ENCODE measurements around the gene RTF1.

The RTF1 gene

GRCh38 chr15:41501931-41502794, 85.3 kb downstream of the RTF1 start:
- POLR2A ChIA-PET: no interaction called here
- H3K36me3 ChIP-seq (ENCODE audit: control insufficient read depth in 2 of 2, insufficient read depth in 1 of 2, low read length in 2 of 2): no peaks in the 10 kb centered on the region
- H3K9me3 ChIP-seq (ENCODE audit: control insufficient read depth, insufficient read depth, low read depth, low read length): no peaks in the 10 kb centered on the region
- no peak overlapping the region for H3K27ac ChIP-seq (ENCODE audit: extremely low read depth, low read depth, low read length)
- TF ChIP-seq, protein P1, sequence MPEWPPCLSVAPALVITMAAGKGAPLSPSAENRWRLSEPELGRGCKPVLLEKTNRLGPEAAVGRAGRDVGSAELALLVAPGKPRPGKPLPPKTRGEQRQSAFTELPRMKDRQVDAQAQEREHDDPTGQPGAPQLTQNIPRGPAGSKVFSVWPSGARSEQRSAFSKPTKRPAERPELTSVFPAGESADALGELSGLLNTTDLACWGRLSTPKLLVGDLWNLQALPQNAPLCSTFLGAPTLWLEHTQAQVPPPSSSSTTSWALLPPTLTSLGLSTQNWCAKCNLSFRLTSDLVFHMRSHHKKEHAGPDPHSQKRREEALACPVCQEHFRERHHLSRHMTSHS (tag by site-specific recombination; IDR thresholded peaks at IDR 0.05): no peak
- TF ChIP-seq ZNF404 (tag by site-specific recombination; IDR thresholded peaks at IDR 0.05): no peak
- no peak for TF ChIP-seq ZNF2 (tag by site-specific recombination; IDR thresholded peaks at IDR 0.05)
- no peak for TF ChIP-seq ZNF169 (tag by site-specific recombination; IDR thresholded peaks at IDR 0.05)
- TF ChIP-seq OSR2 (tag by site-specific recombination; IDR thresholded peaks at IDR 0.05): no peak
- no peak for TF ChIP-seq ZNF433 (tag by site-specific recombination; IDR thresholded peaks at IDR 0.05; ENCODE audit: low read depth)
- TF ChIP-seq ZNF580 (tag by site-specific recombination; IDR thresholded peaks at IDR 0.05): no peak
- no peak for TF ChIP-seq WT1 (tag by site-specific recombination; IDR thresholded peaks at IDR 0.05)
- no peak for TF ChIP-seq FEZF1 (tag by site-specific recombination; IDR thresholded peaks at IDR 0.05)
- TF ChIP-seq ZXDB (tag by site-specific recombination; IDR thresholded peaks at IDR 0.05): no peak
- TF ChIP-seq ZSCAN23 (tag by site-specific recombination; IDR thresholded peaks at IDR 0.05): no peak
- TF ChIP-seq ZNF10 (tag by site-specific recombination; IDR thresholded peaks at IDR 0.05): no peak
- no peak for TF ChIP-seq ZNF426 (tag by site-specific recombination; IDR thresholded peaks at IDR 0.05)
- TF ChIP-seq, protein P2, sequence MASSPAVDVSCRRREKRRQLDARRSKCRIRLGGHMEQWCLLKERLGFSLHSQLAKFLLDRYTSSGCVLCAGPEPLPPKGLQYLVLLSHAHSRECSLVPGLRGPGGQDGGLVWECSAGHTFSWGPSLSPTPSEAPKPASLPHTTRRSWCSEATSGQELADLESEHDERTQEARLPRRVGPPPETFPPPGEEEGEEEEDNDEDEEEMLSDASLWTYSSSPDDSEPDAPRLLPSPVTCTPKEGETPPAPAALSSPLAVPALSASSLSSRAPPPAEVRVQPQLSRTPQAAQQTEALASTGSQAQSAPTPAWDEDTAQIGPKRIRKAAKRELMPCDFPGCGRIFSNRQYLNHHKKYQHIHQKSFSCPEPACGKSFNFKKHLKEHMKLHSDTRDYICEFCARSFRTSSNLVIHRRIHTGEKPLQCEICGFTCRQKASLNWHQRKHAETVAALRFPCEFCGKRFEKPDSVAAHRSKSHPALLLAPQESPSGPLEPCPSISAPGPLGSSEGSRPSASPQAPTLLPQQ (tag by site-specific recombination; IDR thresholded peaks at IDR 0.05): no peak
- no peak for TF ChIP-seq ZNF274 (IDR thresholded peaks at IDR 0.05; ENCODE audit: low read length)
- TF ChIP-seq ZNF274 (tag by site-specific recombination; IDR thresholded peaks at IDR 0.05; ENCODE audit: borderline replicate concordance): no peak
- TF ChIP-seq KLF16 (tag by site-specific recombination; IDR thresholded peaks at IDR 0.05): no peak
- TF ChIP-seq TSHZ1 (tag by site-specific recombination; IDR thresholded peaks at IDR 0.05; ENCODE audit: borderline replicate concordance): no peak
- TF ChIP-seq ZNF529 (tag by site-specific recombination; IDR thresholded peaks at IDR 0.05; ENCODE audit: insufficient replicate concordance): no peak
- CTCF ChIA-PET: interaction anchor here (0.6 kb wide), 1 partner anchor 308 kb away, joined by 5 read pairs; no protein-coding TSS in a partner anchor
- no peaks in the 10 kb centered on the region for H3K4me1 ChIP-seq (ENCODE audit: control insufficient read depth, insufficient read depth, low read length)
- H3K4me3 ChIP-seq (ENCODE audit: low read depth, low read length): no peak overlapping the region

Data from HEK293 (cell line).